Measurements from ENCODE around the gene NAPEPLD. TPM values are rescaled to one million over a fixed set of nuclear protein-coding genes. Genes with fewer than 3 reads are reported as not detected.
A peak's percentile ranks its signal among the peaks of the same experiment; 100 is the strongest.

NAPEPLD gene
- total and polyA plus RNA-seq, 2 experiments from 2014 or later, result 9.4 to 10.7 TPM

GRCh38 chr7:103140685-103141084 lies 8.2 kb downstream of the NAPEPLD start (continued):
- TF ChIP-seq EZH2 (IDR thresholded peaks at IDR 0.05; ENCODE audit: low read depth, unreplicated experiment), result no peak
- no peak for TF ChIP-seq ZNF114 (CRISPR knock-in tag; IDR thresholded peaks at IDR 0.05)
- TF ChIP-seq JUNB (IDR thresholded peaks at IDR 0.05; ENCODE audit: unreplicated experiment), result no peak
- TF ChIP-seq POLR2AphosphoS5 (IDR thresholded peaks at IDR 0.05; ENCODE audit: low read depth), result no peak

GRCh38 chr7:103140061-103140460 lies 8.8 kb downstream of the NAPEPLD start:
- H2AFZ ChIP-seq, result no peak overlapping the region
- peaks cover 12% of the 10 kb centered on the region for H3K36me3 Mint-ChIP-seq (ENCODE audit: low read depth)
- no peaks in the 10 kb centered on the region for H3K36me3 ChIP-seq (ENCODE audit: insufficient read depth)
- H3K9me2 ChIP-seq (ENCODE audit: insufficient read depth), result no peaks in the 10 kb centered on the region
- no peak overlapping the region for H3K4me3 ChIP-seq
- H3K27me3 ChIP-seq (ENCODE audit: insufficient read depth), result no peaks in the 10 kb centered on the region
- H3K9me3 Mint-ChIP-seq, result no peaks in the 10 kb centered on the region
- no peaks in the 10 kb centered on the region for H3K27me3 Mint-ChIP-seq (ENCODE audit: insufficient read depth, low read depth, poor library complexity)
- no peaks in the 10 kb centered on the region for H4K20me1 ChIP-seq (replicated peaks; ENCODE audit: insufficient read depth)
- ATAC-seq, result no peak
- no peak overlapping the region for H3K27ac ChIP-seq (ENCODE audit: low read depth)
- no peak overlapping the region for H3K4me2 ChIP-seq
- H3K27ac Mint-ChIP-seq, result no peak overlapping the region
- TF ChIP-seq STAT1 (IDR thresholded peaks at IDR 0.05; ENCODE audit: unreplicated experiment), result no peak
- no peak for TF ChIP-seq CREB1 (CRISPR knock-in tag; IDR thresholded peaks at IDR 0.05; ENCODE audit: low read depth)
- H3K4me3 Mint-ChIP-seq, result no peak overlapping the region
- peaks cover 22% of the 10 kb centered on the region for H3K4me1 Mint-ChIP-seq
- no peak for DNase-seq (ENCODE audit: low spot score)
- H3K4me1 ChIP-seq (ENCODE audit: insufficient read depth), result peaks cover 22% of the 10 kb centered on the region
- H3F3A ChIP-seq (replicated peaks; ENCODE audit: low read depth), result no peaks in the 10 kb centered on the region
- peaks cover 28% of the 10 kb centered on the region for H3K79me2 ChIP-seq (replicated peaks; ENCODE audit: insufficient read depth)

- peaks cover 34% of the 10 kb centered on the region for H3K79me2 ChIP-seq (replicated peaks; ENCODE audit: insufficient read depth)
- H3K4me2 ChIP-seq, result no peak overlapping the region
- H3K4me1 ChIP-seq (ENCODE audit: insufficient read depth), result peaks cover 19% of the 10 kb centered on the region
- no peaks in the 10 kb centered on the region for H3K27me3 Mint-ChIP-seq (ENCODE audit: insufficient read depth, low read depth, poor library complexity)
- H3F3A ChIP-seq (replicated peaks; ENCODE audit: low read depth), result no peaks in the 10 kb centered on the region
- no peak overlapping the region for H3K27ac ChIP-seq (ENCODE audit: low read depth)
- no peaks in the 10 kb centered on the region for H4K20me1 ChIP-seq (replicated peaks; ENCODE audit: insufficient read depth)
- DNase-seq (ENCODE audit: low spot score), result no peak
- no peak overlapping the region for H2AFZ ChIP-seq
- no peaks in the 10 kb centered on the region for H3K9me2 ChIP-seq (ENCODE audit: insufficient read depth)
- no peak overlapping the region for H3K4me3 ChIP-seq
- H3K4me3 Mint-ChIP-seq, result no peak overlapping the region
- H3K4me1 Mint-ChIP-seq, result peaks cover 9% of the 10 kb centered on the region
- H3K36me3 Mint-ChIP-seq (ENCODE audit: low read depth), result no peaks in the 10 kb centered on the region
- no peaks in the 10 kb centered on the region for H3K36me3 ChIP-seq (ENCODE audit: insufficient read depth)
- H3K27ac Mint-ChIP-seq, result peak overlapping the region; percentile 64
- no peaks in the 10 kb centered on the region for H3K9me3 Mint-ChIP-seq
- H3K27me3 ChIP-seq (ENCODE audit: insufficient read depth), result no peaks in the 10 kb centered on the region
- ATAC-seq, result no peak
- no peak for TF ChIP-seq ZNF114 (CRISPR knock-in tag; IDR thresholded peaks at IDR 0.05)
- no peak for TF ChIP-seq ZNF331 (CRISPR knock-in tag; IDR thresholded peaks at IDR 0.05; ENCODE audit: low read depth)
- no peak for TF ChIP-seq POLR2AphosphoS5 (IDR thresholded peaks at IDR 0.05; ENCODE audit: low read depth)
- TF ChIP-seq CREB1 (CRISPR knock-in tag; IDR thresholded peaks at IDR 0.05; ENCODE audit: low read depth), result no peak
- no peak for TF ChIP-seq NANOG (IDR thresholded peaks at IDR 0.05; ENCODE audit: borderline replicate concordance)
- TF ChIP-seq CTCF (conservative IDR thresholded peaks at IDR 0.05; ENCODE audit: low read depth in 2 of 2), result no peak
- no peak for TF ChIP-seq ZNF462 (CRISPR knock-in tag; IDR thresholded peaks at IDR 0.05)
- no peak for TF ChIP-seq EZH2 (IDR thresholded peaks at IDR 0.05; ENCODE audit: low read depth, unreplicated experiment)
- TF ChIP-seq ETS1 (IDR thresholded peaks at IDR 0.05), result no peak
Observed at GRCh38 chr7:103134836-103135554, 13.9 kb downstream of the NAPEPLD start.

Measured in GM23338 (cell line).